Kidney glomerular epithelial cell (primary cell): ENCODE data around the gene CYBB.

Source experiments
- DNase-seq: peaks from one replicate; lab custom pipeline; 2025; lab: John Stamatoyannopoulos, UW

CYBB gene

GRCh38 chrX:37844622-37845021, 64.8 kb downstream of the CYBB start:
- no peak for DNase-seq

GRCh38 chrX:37846141-37846540, 66.3 kb downstream of the CYBB start:
- no peak for DNase-seq

GRCh38 chrX:37846558-37846933, 66.7 kb downstream of the CYBB start:
- DNase-seq: no peak

- DNase-seq: peak; percentile 43
These were observed 67.3 kb downstream of the CYBB start, which contains the start of gene DYNLT3 for GRCh38 chrX:37846934-37847732. TSS of gene DYNLT3 (minus strand) at chrX:37847571. CDS start at chrX:37847510, 61 bp downstream.

GRCh38 chrX:37847733-37848197, 67.9 kb downstream of the CYBB start:
- DNase-seq: no peak

GRCh38 chrX:37854148-37854547, 74.3 kb downstream of the CYBB start:
- no peak for DNase-seq

GRCh38 chrX:37854748-37855147, 74.9 kb downstream of the CYBB start:
- no peak for DNase-seq

GRCh38 chrX:37860721-37861120, 80.9 kb downstream of the CYBB start:
- no peak for DNase-seq

- no peak for DNase-seq
These were observed 83.0 kb downstream of the CYBB start for GRCh38 chrX:37862851-37863250.
